ENCODE results near the gene PDE4B. TPM values are rescaled to one million over a fixed set of nuclear protein-coding genes. Genes with fewer than 3 reads are reported as not detected.
"Not testable (repeated sequence)": the region's sequence is repeated elsewhere in the genome, so short reads cannot be mapped to it uniquely, and the experiment has no call there.

PDE4B gene
- total RNA-seq, 1 donor from 2014 or later, result 33.3 TPM

DNA sequence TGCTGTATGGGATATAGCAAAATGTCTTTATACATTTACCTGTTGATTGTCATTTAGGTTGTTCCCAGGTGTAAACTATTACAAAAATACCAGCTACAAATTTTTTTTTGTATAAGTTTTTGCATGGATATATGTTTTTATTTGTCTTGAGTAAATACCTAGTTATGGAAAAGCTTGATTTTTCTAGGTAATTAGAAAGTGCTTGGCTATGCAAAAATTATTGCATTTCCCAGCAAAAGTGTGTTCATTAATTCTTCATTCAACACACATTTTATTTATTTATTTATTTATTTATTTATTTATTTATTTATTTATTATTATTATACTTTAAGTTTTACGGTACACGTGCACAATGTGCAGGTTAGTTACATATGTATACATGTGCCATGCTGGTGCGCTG, 22.1 kb downstream of the PDE4B start:
- DNase-seq, result no peak

GRCh38 chr1:65817891-65818290, 25.2 kb downstream of the PDE4B start:
- DNase-seq, result no peak

GRCh38 chr1:65818966-65819365, 26.3 kb downstream of the PDE4B start:
- DNase-seq, result no peak

GRCh38 chr1:65820983-65821382, 28.3 kb downstream of the PDE4B start:
- DNase-seq, result no peak

- no peak for DNase-seq
Observed at GRCh38 chr1:65821386-65821785, 28.7 kb downstream of the PDE4B start.

GRCh38 chr1:65824103-65824502, 31.4 kb downstream of the PDE4B start:
- no peak for DNase-seq

DNA sequence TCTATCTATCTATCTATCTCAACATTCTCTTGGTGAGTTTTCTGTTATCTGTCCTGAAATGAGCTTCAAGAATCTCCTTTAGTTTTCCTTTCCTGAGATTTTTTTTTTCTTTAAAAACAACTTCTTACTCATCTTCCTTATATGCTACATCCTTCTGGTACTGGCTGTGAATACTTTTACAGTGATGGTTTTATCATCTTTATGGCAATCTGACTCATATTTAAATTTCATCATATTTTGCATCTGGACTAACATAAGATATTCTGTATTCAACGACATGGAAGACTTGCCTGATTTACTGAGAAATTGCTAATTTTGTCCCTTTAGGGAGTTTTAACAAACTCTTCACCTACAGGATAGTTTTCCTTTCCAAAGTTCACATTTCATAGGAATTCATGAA, 33.0 kb downstream of the PDE4B start:
- no peak for DNase-seq

GRCh38 chr1:65826782-65827181, 34.1 kb downstream of the PDE4B start:
- DNase-seq, result no peak

GRCh38 chr1:65827346-65827745, 34.7 kb downstream of the PDE4B start:
- DNase-seq, result no peak

- DNase-seq, result no peak
Observed at GRCh38 chr1:65830306-65830705, 37.6 kb downstream of the PDE4B start.

GRCh38 chr1:65832296-65832695, 39.6 kb downstream of the PDE4B start:
- no peak for DNase-seq

- DNase-seq, result no peak
Observed at GRCh38 chr1:65836686-65837085, 44.0 kb downstream of the PDE4B start.

DNA sequence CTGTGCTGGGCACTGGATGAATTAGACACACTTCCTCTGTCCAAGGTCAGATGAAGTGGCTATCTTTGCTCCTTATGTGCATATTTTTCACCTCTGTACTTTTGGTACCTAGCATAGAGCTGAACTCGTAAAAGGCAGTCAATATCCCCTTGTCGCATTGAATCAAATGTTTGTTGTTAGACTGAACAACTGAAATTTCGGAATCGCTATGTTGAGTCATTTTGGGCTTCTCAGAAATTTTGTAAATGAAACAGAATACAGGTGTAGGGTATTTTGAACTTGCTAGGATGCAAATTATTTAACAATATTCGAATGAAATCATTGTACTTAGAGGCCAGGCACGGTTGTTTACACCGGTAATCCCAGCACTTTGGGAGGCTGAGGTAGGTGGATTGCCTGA, 48.0 kb downstream of the PDE4B start:
- no peak for DNase-seq

DNA sequence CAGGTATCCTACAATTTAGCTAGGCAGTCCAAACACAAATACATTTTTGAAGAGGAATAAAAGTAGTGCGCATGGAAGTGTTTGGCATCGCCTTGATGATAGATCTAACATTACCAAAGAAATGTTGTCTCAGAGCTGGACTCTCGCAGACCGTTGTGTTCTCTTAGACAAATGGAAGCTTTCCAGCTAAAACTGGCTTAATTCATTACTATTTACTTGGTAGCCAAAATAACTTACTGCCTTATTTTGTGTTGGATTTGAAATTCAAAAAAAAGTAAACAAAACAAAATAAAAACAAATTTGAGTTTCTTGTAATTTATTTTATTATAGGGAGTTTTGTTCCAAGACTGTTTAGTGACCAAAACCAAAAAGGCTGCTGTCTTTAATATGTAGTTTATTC, 51.6 kb downstream of the PDE4B start:
- no peak for DNase-seq

- DNase-seq, result no peak
Observed at GRCh38 chr1:65844821-65845534, 52.3 kb downstream of the PDE4B start.

DNA sequence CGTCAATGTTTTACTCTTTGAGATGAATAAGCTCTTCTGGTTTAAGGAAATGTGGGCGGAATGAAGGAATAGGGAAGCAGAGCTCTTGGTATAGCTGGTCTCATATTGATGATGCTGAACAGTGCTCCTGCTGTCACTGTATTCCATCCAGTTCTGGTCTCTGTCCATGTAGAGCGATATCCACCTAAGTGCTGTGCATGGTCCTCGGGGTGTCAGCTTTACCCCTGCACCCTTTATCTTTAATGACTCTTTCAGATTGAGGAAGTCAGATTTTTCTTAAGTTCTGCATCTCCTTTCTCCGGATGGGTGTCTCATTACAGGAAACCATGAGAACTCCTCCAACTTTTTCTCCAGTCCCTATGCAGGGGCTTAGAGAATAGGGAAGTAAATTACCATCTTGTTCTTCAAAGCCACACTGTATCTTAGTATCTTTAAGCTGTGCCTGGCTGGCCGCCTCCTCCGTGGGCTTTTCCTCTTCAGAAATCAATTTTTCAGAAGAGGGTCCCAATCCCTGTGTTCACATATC, 52.9 kb downstream of the PDE4B start:
- no peak for DNase-seq

GRCh38 chr1:65846866-65847265, 54.2 kb downstream of the PDE4B start:
- DNase-seq, result no peak

- DNase-seq, result no peak
Observed at GRCh38 chr1:65850281-65850680, 57.6 kb downstream of the PDE4B start.

GRCh38 chr1:65856591-65856990, 63.9 kb downstream of the PDE4B start:
- not testable (repeated sequence) for DNase-seq

DNA sequence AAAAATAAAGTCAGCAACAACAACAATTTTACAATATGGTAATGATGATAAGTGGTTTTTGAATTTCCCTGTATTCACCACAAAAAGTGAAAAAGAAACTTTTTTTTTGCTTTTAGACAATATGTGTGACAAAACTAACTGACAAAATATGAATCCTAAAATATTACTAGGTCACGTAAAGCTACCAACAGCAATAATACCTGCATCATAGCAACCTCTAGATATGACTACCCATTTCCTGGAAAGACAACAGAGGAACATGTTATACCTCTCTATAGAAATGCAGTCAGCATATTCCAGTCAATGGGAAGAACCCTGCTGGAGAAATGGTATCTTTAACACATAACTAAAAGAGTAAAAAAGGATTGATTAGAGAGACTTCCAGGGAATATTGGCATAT, 73.7 kb downstream of the PDE4B start:
- DNase-seq, result no peak

- no peak for DNase-seq
Observed at GRCh38 chr1:65872301-65872700, 79.6 kb downstream of the PDE4B start.

DNA sequence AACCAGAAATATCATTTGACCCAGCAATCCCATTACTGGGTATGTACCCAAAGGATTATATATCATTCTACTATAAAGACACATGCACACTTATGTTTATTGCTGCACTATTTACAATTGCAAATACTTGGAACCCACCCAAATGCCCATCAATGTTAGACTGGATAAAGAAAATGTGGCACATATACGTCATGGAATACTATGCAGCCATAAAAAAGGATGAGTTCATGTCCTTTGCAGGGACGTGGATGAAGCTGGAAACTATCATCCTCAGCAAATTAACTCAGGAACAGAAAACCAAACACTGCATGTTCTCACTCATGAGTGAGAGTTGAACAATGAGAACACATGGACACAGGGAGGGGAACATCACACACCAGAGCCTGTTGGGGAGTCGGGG, 85.6 kb downstream of the PDE4B start:
- not testable (repeated sequence) for DNase-seq

GRCh38 chr1:65880611-65881010, 87.9 kb downstream of the PDE4B start:
- no peak for DNase-seq

GRCh38 chr1:65881067-65881594, 88.4 kb downstream of the PDE4B start:
- DNase-seq, result no peak
